Fibroblast of skin of right quadriceps (primary cell): ENCODE results near the gene EHMT1.

Source experiments
- DNase-seq: peaks from one replicate; pipeline ENCODE4 v3.0.0-alpha.2; 2013

The EHMT1 gene

GRCh38 chr9:137674307-137674975, 55.6 kb downstream of the EHMT1 start:
- no peak for DNase-seq

- DNase-seq: no peak
These were observed 56.1 kb downstream of the EHMT1 start for GRCh38 chr9:137674976-137675320.

DNA sequence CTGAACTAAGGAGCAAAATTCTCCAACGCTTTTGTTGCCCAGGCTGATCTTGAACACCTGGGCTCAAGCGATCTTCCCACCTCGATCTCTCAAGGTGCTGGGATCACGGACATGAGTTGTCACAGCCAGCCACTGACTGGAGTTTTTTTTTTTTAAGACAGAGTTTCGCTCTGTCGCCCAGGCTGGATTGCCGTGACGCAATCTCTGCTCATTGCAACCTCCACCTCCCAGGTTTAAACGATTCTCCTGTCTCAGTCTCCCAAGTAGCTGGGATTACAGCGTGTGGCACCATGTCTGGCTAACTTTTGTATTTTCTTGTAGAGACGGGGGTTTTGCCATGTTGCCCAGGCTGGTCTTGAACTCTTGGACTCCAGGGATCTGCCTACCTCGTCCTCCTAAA, 58.2 kb downstream of the EHMT1 start:
- DNase-seq: no peak

- DNase-seq: no peak
These were observed 59.4 kb downstream of the EHMT1 start for GRCh38 chr9:137678202-137678601.

DNA sequence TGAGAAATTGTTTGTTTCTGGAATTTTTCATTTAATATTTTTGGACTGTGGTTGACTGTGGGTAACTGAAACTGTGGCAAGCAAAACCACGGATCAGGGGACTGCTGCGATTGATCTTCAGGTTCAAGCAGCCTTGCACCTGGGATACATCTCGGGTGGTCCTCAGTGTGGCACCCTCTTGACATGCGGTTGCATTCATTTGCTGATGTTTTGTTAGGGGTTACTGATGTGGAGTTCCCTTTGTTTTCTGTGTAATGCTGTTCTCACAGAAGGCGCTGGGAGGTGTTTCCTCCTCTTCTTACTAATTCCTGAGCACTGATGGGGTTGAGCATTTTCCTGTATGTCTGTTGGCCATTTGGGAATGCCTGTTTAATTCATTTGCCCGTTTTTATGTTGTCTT, 60.4 kb downstream of the EHMT1 start:
- no peak for DNase-seq

DNA sequence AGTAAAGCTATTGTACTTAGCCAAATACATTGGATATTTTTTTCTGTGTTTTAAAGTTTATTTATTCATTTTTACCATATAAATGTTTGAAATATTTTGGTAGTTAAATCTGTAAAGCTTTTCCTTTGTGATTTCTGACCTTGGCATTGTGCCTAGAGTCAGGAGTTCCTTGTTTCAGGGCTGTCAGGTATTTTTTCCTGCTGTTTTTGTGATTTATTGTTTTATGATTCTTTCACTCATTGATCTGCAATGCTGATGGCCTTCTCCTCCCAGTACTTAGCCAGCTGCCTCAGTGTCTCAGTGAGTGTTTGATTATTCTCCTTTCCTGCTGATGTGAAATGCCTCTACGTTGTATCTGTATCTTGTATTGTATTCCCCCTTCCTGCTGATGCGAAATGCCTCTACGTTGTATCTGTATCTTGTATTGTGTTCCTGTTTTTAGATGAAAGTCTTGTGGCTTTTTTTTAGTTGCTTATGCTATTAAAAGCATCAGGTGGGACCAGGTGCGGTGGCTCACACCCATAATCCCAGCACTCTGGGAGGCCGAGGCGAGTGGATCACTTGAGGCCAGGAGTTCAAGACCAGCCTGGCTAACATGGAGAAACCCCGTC, 61.0 kb downstream of the EHMT1 start:
- DNase-seq: no peak

GRCh38 chr9:137680444-137681358, 61.9 kb downstream of the EHMT1 start:
- no peak for DNase-seq

DNA sequence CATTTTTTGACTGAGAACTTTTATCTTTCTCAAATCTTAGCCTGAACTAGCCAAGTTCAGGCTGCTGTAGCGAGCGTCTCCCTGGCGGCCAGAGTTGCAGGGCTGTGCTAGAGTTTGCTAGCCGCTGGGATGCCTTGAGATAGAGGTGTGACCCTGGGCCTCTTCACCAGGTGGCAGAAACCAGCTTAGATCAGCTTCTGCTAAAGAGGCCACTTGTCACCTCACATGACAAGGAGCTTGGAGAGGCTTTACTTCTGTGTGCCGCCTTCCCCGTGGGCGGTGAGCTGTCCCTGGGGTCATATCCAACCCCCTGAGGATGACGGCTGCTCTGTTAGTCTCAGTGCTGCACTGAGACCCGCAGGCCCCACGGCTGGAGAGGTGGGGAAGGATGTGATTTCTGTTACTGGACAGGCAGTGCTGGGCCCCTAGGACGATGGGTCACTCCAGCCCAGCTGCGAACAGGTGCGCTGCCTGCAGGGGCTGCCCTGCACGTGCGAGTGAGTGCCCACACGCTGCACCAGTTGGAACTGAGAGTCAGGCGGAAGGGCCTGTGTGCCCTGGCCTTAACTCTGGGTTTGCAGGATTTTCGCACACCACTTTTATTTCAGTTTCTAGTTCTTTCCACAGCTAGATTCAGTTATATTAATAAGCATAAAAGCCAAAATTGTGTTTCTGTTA, 63.8 kb downstream of the EHMT1 start:
- no peak for DNase-seq

DNA sequence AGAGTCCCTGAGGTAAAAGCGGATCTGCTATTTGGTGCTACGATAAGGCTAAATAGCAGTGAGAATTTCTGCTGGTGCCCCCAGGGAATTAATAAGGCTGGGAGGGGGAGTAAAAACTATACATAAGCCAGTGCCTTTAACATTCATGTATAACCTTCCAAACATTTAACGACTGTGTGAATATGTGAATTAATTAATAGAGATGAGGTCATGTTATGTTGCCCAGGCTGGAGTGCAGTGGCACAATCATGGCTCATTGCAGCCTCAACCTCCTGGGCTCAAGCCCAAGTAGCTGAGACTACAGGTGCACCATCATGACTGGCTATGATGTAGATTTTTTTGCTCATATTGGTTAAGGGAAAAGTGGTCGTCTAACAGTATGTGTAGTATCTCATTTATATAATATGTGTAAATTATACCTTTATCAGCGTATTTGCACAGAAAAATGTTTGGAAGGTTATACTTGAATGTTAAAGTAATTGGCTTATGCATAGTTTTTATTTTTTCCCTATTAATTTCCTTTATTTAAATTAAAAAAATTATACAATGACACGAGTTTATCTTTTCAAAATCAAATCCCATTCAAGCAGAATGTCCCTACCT, 64.6 kb downstream of the EHMT1 start:
- DNase-seq: no peak

DNA sequence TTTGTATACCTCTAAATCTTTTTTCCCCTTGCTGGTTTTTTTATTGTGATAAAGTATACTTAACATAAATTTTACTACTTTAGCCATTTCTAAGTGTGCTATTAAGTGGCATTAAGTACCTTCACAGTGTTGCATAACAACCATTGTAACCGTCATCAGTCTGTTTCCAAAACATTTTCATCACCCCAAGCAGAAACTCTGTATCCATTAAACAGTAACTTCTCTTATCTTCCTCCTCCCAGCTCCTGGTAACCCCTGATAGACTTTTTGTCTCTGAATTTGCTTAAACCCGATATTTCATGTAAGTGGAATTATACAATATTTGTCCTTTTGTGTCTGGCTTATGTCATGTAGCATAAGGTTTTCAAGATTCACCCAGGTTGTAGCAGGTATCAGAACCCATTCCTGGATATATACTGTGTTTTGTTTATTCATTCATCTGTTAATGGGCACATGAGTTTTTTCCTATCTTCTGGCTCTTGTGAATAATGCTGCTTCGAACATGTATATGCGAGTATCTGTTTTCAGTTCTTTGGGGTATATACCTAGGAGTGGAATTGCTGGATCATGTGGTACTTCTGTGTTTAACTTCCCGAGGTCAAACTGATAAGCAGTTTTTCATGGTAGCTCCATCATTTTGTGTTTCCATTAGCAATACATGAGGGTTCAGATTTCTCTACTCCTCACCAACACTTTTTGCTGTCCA, 66.4 kb downstream of the EHMT1 start:
- no peak for DNase-seq

DNA sequence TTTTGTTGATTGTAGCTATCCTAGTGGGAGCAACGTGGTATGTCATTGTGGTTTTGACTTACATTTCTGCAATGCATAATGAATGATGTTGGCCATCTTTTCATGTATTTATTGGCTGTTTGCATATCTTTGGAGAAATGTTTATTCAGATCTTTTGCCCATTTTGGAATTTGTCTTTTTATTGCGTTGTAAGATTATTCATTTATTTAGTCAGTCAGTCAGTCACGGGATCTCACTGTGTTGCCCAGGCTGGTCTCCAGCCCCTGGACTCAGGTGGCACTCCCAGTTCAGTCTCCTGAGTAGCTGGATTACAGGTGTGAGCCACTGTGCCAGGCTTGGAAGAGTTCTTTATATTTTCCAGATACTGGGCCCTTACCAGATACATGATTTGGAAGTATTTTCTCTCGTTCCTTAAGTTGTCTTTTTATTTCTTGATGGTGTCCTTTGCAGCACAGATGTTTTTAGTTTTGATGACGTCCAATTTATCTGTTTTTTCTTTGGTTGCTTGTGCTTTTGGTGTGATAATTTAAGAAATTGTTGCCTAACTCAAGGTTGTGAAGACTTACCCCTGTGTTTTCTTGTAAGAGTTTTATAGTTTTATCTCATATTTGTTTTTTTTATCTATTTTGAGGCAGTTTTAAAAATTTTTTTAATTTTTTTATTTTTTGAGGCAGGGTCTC, 67.1 kb downstream of the EHMT1 start:
- DNase-seq: peak; percentile 65

- DNase-seq: no peak
These were observed 69.5 kb downstream of the EHMT1 start for GRCh38 chr9:137688261-137688660.

- DNase-seq: no peak
These were observed 69.9 kb downstream of the EHMT1 start for GRCh38 chr9:137688725-137689124.

DNA sequence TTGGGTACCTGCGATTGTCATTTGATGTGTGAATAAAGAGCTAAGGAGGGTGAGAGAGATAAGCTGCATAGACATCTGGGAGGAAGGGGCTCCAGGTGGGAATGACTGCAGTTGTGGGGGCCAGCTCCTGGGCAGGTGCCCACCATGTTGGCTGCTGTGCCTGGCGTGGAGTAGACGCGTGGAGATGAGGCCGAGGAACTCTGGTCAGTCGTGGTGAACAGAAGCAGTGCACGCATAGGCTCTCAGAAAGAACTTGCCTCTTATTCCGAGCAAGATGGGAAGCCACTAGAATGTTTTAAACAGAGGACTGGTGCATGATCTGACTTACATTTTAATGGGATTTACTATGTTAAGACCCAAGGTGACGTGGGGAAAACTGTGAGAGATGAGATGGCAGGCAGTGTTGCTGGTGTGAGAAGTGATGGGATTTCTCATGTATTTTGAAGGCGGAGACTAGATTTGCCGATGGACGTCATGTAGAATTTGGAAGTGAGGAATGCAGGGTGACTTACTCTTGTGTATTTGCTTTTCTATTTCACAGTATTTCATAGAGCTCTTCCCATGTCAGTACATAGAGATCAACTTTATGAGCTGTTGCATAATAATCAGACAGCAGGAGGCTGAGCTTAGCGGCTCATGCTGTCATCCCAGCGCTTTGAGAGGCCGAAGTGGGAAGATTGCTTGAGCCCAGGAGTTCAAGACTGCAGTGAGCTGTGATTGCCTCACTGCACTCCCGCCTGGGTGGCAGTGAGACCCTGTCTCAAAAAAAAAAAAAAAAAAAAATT, 71.1 kb downstream of the EHMT1 start:
- DNase-seq: peak; percentile 62

GRCh38 chr9:137690930-137691645, 72.3 kb downstream of the EHMT1 start:
- DNase-seq: no peak

DNA sequence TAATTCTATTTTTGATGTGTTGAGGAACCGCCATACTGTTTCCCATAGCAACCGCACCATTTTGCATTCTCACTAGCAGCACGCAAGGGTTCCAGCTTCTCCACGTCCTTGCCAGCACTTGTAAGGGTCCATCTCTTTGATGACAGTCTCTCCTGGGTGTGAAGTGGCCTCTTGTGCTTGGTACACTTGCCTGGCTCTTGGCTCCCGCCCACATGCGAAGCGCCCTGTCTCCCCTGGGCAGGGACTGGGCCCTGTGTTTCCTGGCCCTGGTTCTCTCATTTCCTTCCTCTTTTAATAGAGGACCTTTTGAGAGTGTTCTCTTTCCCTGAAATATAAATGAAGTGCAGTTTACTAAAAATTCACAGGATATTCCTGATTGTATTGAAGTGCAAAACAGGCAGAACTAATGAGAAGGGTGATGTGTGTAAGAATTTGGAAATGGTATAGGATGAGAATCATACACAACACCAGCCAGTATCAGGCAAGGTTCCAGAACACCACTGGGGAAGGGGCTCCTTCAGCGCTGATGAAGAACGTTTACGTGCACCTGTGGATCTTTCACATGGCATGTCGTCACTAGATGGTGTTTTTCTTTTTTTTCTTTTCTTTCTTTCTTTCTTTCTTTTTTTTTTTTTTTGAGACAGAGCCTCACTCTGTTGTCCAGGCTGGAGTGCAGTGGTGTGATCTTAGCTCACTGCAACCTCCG, 73.0 kb downstream of the EHMT1 start:
- no peak for DNase-seq

DNA sequence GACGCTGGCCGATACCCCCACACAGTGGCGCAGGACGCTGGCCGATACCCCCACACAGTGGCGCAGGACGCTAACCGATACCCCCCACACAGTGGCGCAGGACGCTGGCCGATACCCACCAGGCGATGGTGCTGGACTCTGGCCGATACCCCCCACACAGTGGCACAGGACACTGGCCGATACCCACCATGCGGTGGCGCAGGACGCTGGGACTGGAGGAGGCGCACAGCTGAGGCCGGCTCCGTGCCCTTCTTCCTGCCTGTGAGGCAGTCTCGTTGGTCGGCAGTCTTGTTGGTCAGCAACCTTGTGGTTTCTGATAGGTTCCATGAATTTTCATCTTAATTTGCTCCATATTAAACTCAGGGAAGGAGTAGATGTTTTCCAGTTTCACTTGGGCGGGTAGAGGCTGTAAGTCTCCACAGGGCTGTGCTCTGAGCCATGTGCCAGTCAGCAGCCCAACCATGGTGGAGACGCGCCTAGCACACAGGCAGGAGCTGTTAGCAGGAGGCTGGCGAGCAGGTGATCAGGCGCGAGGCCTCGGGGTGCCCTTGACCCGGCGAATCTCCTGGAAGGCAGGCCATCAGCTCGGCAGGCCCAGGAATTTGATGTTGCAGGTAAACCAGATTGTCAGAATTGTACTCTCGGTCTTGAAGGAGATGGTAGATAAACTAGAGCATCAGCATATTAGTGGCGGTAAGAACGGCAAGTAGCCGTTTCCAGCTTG, 75.6 kb downstream of the EHMT1 start:
- no peak for DNase-seq

GRCh38 chr9:137694962-137695875, 76.4 kb downstream of the EHMT1 start:
- no peak for DNase-seq
